ENCODE data around the gene POLN.
A peak's percentile ranks its signal among the peaks of the same experiment; 100 is the strongest.

POLN gene

GRCh38 chr4:2089222-2089621, 152.7 kb downstream of the POLN start:
- Histone ChIP-seq H3K27me3 (ENCODE audit: control insufficient read depth in 5 of 5, insufficient read depth in 4 of 5, low read length in 5 of 5) (no peaks in the 10 kb centered on the region), H3K9me3 (ENCODE audit: control insufficient read depth in 5 of 5, low read length in 5 of 5) (peaks cover 0 to 6% (median 0%) of the 10 kb centered on the region in 5 donors), H3K36me3 (ENCODE audit: control insufficient read depth in 5 of 5, insufficient read depth in 5 of 5, low read length in 5 of 5) (peaks cover 0 to 3% (median 0%) of the 10 kb centered on the region in 5 donors), H3K4me3 (ENCODE audit: low read depth in 1 of 5, low read length in 5 of 5) (no peak overlapping the region), H3K9ac (ENCODE audit: low read length in 5 of 5) (no peak overlapping the region), H3K27ac (ENCODE audit: low read depth, low read length) (peak overlapping the region; percentile 44), H3K4me1 (ENCODE audit: control insufficient read depth in 5 of 5, insufficient read depth in 5 of 5, low read length in 5 of 5) (peaks cover 0 to 39% (median 16%) of the 10 kb centered on the region in 5 donors)

GRCh38 chr4:2087170-2087569, 154.8 kb downstream of the POLN start:
- no peak overlapping the region for H3K27ac ChIP-seq (ENCODE audit: low read depth, low read length)
- peaks cover 0 to 3% (median 0%) of the 10 kb centered on the region in 5 donors for H3K36me3 ChIP-seq (ENCODE audit: control insufficient read depth in 5 of 5, insufficient read depth in 5 of 5, low read length in 5 of 5)
- no peak overlapping the region for H3K9ac ChIP-seq (ENCODE audit: low read length in 5 of 5)
- peaks cover 0 to 34% (median 18%) of the 10 kb centered on the region in 5 donors for H3K4me1 ChIP-seq (ENCODE audit: control insufficient read depth in 5 of 5, insufficient read depth in 5 of 5, low read length in 5 of 5)
- no peak overlapping the region for H3K4me3 ChIP-seq (ENCODE audit: low read depth in 1 of 5, low read length in 5 of 5)
- peaks cover 0 to 6% (median 0%) of the 10 kb centered on the region in 5 donors for H3K9me3 ChIP-seq (ENCODE audit: control insufficient read depth in 5 of 5, low read length in 5 of 5)
- no peaks in the 10 kb centered on the region for H3K27me3 ChIP-seq (ENCODE audit: control insufficient read depth in 5 of 5, insufficient read depth in 4 of 5, low read length in 5 of 5)

DNA sequence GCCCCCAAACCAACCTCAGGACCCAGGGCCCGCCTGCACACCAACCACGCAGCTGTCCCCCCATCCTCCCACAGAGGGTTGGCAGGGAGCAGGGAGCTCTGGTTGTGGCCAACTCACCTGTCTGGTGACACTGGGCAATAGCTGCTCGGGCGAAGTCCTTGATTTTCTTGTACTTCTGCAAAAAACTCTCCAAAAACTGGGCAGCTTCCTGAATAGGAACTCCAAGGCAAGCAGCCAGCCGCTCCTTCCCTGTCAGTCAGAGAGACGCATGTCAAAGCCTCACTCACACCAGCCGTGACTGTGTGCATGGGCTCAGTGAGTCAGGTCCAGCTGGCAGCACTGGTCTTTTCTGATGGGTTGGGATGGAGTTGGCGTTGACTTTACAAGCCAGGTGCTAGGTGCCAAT, 156.4 kb downstream of the POLN start:
- no peak overlapping the region for H3K4me3 ChIP-seq (ENCODE audit: low read depth in 1 of 5, low read length in 5 of 5)
- peaks cover 0 to 17% (median 7%) of the 10 kb centered on the region in 5 donors for H3K4me1 ChIP-seq (ENCODE audit: control insufficient read depth in 5 of 5, insufficient read depth in 5 of 5, low read length in 5 of 5)

DNA sequence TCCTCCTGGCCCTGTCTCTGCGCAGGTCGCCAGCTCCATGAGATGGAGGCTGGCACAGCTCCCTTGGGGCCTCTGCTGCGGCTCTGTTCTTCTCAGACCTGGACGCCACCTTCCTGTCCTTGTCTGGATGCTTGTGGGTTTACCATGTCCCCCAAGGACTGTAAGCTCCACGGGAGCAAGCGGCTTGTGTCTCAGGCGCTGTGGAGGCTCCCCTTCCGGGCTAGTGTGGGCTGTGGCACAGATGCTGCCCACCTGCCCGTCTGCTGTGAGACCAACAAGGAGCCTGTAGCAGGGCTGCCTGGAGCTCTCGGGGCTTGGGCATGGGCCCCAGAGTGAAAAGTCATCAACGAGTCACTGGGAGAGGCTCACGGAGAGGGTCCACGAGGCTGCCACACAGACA, 157.6 kb downstream of the POLN start:
- H3K4me1 ChIP-seq (ENCODE audit: control insufficient read depth in 5 of 5, insufficient read depth in 5 of 5, low read length in 5 of 5) = peaks cover 0 to 13% (median 7%) of the 10 kb centered on the region in 5 donors
- no peaks in the 10 kb centered on the region for H3K27me3 ChIP-seq (ENCODE audit: control insufficient read depth in 5 of 5, insufficient read depth in 4 of 5, low read length in 5 of 5)
- no peak overlapping the region for H3K9ac ChIP-seq (ENCODE audit: low read length in 5 of 5)
- no peak overlapping the region for H3K27ac ChIP-seq (ENCODE audit: low read depth, low read length)
- H3K9me3 ChIP-seq (ENCODE audit: control insufficient read depth in 5 of 5, low read length in 5 of 5) = peaks cover 0 to 6% (median 0%) of the 10 kb centered on the region in 5 donors
- H3K36me3 ChIP-seq (ENCODE audit: control insufficient read depth in 5 of 5, insufficient read depth in 5 of 5, low read length in 5 of 5) = peaks cover 0 to 3% (median 0%) of the 10 kb centered on the region in 5 donors
- H3K4me3 ChIP-seq (ENCODE audit: low read depth in 1 of 5, low read length in 5 of 5) = no peak overlapping the region

More for the DNA sequence above, 156.4 kb downstream of the POLN start:
- peaks cover 0 to 3% (median 0%) of the 10 kb centered on the region in 5 donors for H3K36me3 ChIP-seq (ENCODE audit: control insufficient read depth in 5 of 5, insufficient read depth in 5 of 5, low read length in 5 of 5)
- no peak overlapping the region for H3K9ac ChIP-seq (ENCODE audit: low read length in 5 of 5)
- H3K9me3 ChIP-seq (ENCODE audit: control insufficient read depth in 5 of 5, low read length in 5 of 5) = peaks cover 0 to 6% (median 0%) of the 10 kb centered on the region in 5 donors
- no peaks in the 10 kb centered on the region for H3K27me3 ChIP-seq (ENCODE audit: control insufficient read depth in 5 of 5, insufficient read depth in 4 of 5, low read length in 5 of 5)
- H3K27ac ChIP-seq (ENCODE audit: low read depth, low read length) = no peak overlapping the region

GRCh38 chr4:2083826-2084160, 158.1 kb downstream of the POLN start:
- Histone ChIP-seq H3K9ac (ENCODE audit: low read length in 5 of 5) (no peak overlapping the region), H3K9me3 (ENCODE audit: control insufficient read depth in 5 of 5, low read length in 5 of 5) (peaks cover 0 to 6% (median 0%) of the 10 kb centered on the region in 5 donors)

DNA sequence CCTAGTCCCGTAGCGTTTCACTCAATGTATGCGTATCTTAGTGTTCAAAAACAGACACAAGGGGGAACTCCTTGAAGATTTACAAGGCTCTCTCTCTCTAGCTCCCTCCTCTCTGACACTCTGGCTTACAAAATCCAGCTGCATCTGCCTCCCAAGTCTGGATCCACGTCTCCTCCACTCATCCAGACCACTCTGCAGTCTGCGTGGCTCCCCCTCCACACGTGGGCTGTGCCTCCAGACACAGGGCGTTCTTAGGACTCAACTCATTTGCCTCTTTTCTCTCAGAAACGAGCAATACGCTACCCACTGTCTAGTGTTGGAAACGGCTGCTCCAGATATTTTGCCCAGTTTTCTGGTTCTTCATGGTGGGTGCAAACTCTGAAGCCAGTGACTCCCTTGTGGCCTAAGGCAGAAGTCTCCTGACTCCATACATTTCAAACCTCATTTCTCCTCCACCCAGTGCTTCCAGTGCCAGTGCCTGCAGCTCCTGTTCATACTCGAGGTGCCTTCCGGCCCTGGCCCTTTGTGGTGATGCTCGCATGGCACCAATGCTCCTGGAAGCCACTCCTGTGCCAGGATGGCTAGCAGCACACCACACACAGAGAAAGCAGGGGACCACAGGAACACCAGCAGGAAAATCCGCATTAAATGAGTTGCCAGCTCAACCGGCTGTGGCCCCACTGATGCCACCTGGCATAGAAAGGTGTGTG, 158.7 kb downstream of the POLN start:
- H3K9me3 ChIP-seq (ENCODE audit: control insufficient read depth in 5 of 5, low read length in 5 of 5) = peaks cover 0 to 6% (median 0%) of the 10 kb centered on the region in 5 donors
- H3K4me1 ChIP-seq (ENCODE audit: control insufficient read depth in 5 of 5, insufficient read depth in 5 of 5, low read length in 5 of 5) = peaks cover 0 to 9% (median 7%) of the 10 kb centered on the region in 5 donors
- no peak overlapping the region for H3K4me3 ChIP-seq (ENCODE audit: low read depth in 1 of 5, low read length in 5 of 5)
- H3K27me3 ChIP-seq (ENCODE audit: control insufficient read depth in 5 of 5, insufficient read depth in 4 of 5, low read length in 5 of 5) = no peaks in the 10 kb centered on the region
- peaks cover 0 to 3% (median 0%) of the 10 kb centered on the region in 5 donors for H3K36me3 ChIP-seq (ENCODE audit: control insufficient read depth in 5 of 5, insufficient read depth in 5 of 5, low read length in 5 of 5)
- H3K27ac ChIP-seq (ENCODE audit: low read depth, low read length) = no peak overlapping the region
- H3K9ac ChIP-seq (ENCODE audit: low read length in 5 of 5) = no peak overlapping the region

More at GRCh38 chr4:2083826-2084160, 158.1 kb downstream of the POLN start:
- H3K27ac ChIP-seq (ENCODE audit: low read depth, low read length) = no peak overlapping the region
- H3K4me1 ChIP-seq (ENCODE audit: control insufficient read depth in 5 of 5, insufficient read depth in 5 of 5, low read length in 5 of 5) = peaks cover 0 to 9% (median 7%) of the 10 kb centered on the region in 5 donors
- no peak overlapping the region for H3K4me3 ChIP-seq (ENCODE audit: low read depth in 1 of 5, low read length in 5 of 5)
- no peaks in the 10 kb centered on the region for H3K27me3 ChIP-seq (ENCODE audit: control insufficient read depth in 5 of 5, insufficient read depth in 4 of 5, low read length in 5 of 5)
- H3K36me3 ChIP-seq (ENCODE audit: control insufficient read depth in 5 of 5, insufficient read depth in 5 of 5, low read length in 5 of 5) = peaks cover 0 to 3% (median 0%) of the 10 kb centered on the region in 5 donors

DNA sequence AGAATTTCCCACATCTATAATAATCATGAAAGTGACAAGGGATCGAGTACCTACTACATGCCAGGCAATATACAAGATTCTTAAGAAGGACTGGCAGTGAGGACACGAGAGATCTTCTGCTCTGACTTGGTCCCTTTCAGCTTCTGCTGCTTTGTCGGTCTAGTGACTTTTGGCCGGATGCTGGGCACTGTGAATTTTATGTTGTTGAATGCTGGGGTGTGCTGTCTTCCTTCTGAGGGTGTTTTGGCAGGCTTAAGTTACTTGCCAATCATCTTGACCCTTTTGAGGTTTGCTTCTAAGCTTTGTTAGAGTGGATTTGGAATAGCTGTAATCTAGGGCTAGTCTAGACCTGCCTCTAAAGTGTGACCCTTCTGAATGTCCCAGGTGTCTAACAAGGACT, 159.3 kb downstream of the POLN start:
- no peak overlapping the region for H3K4me3 ChIP-seq (ENCODE audit: low read depth in 1 of 5, low read length in 5 of 5)
- peaks cover 0 to 6% (median 0%) of the 10 kb centered on the region in 5 donors for H3K9me3 ChIP-seq (ENCODE audit: control insufficient read depth in 5 of 5, low read length in 5 of 5)
- H3K36me3 ChIP-seq (ENCODE audit: control insufficient read depth in 5 of 5, insufficient read depth in 5 of 5, low read length in 5 of 5) = peaks cover 0 to 5% (median 0%) of the 10 kb centered on the region in 5 donors
- H3K9ac ChIP-seq (ENCODE audit: low read length in 5 of 5) = no peak overlapping the region
- no peaks in the 10 kb centered on the region for H3K27me3 ChIP-seq (ENCODE audit: control insufficient read depth in 5 of 5, insufficient read depth in 4 of 5, low read length in 5 of 5)
- peaks cover 0 to 9% (median 7%) of the 10 kb centered on the region in 5 donors for H3K4me1 ChIP-seq (ENCODE audit: control insufficient read depth in 5 of 5, insufficient read depth in 5 of 5, low read length in 5 of 5)
- H3K27ac ChIP-seq (ENCODE audit: low read depth, low read length) = no peak overlapping the region

DNA sequence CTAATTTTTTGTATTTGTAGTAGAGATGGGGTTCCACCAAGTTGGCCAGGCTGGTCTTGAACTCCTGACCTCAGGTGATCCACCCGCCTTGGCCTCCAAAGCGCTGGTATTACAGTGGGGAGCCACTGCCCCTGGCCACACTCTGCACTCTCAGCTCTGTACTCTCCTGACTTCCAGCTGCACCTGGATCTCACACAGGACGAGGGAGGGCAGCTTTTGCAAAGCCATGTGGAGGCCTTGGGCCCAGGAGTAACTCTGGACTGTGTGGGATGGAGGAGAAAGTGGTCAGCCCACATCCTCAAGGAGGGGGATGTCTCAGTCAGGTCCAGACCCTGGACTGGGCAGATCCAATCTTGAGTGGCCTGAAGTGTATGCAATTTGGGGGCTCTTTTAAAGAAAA, 159.8 kb downstream of the POLN start:
- Histone ChIP-seq H3K36me3 (ENCODE audit: control insufficient read depth in 5 of 5, insufficient read depth in 5 of 5, low read length in 5 of 5) (peaks cover 0 to 5% (median 0%) of the 10 kb centered on the region in 5 donors), H3K27me3 (ENCODE audit: control insufficient read depth in 5 of 5, insufficient read depth in 4 of 5, low read length in 5 of 5) (no peaks in the 10 kb centered on the region), H3K9me3 (ENCODE audit: control insufficient read depth in 5 of 5, low read length in 5 of 5) (peaks cover 0 to 4% (median 0%) of the 10 kb centered on the region in 5 donors), H3K27ac (ENCODE audit: low read depth, low read length) (no peak overlapping the region), H3K4me1 (ENCODE audit: control insufficient read depth in 5 of 5, insufficient read depth in 5 of 5, low read length in 5 of 5) (peaks cover 0 to 9% (median 7%) of the 10 kb centered on the region in 5 donors), H3K9ac (ENCODE audit: low read length in 5 of 5) (no peak overlapping the region), H3K4me3 (ENCODE audit: low read depth in 1 of 5, low read length in 5 of 5) (no peak overlapping the region)

- H3K36me3 ChIP-seq (ENCODE audit: control insufficient read depth in 5 of 5, insufficient read depth in 5 of 5, low read length in 5 of 5) = peaks cover 0 to 5% (median 0%) of the 10 kb centered on the region in 5 donors
- H3K9ac ChIP-seq (ENCODE audit: low read length in 5 of 5) = no peak overlapping the region
- H3K9me3 ChIP-seq (ENCODE audit: control insufficient read depth in 5 of 5, low read length in 5 of 5) = no peaks in the 10 kb centered on the region
- H3K27ac ChIP-seq (ENCODE audit: low read depth, low read length) = no peak overlapping the region
- H3K4me1 ChIP-seq (ENCODE audit: control insufficient read depth in 5 of 5, insufficient read depth in 5 of 5, low read length in 5 of 5) = peaks cover 0 to 9% (median 7%) of the 10 kb centered on the region in 5 donors
- no peaks in the 10 kb centered on the region for H3K27me3 ChIP-seq (ENCODE audit: control insufficient read depth in 5 of 5, insufficient read depth in 4 of 5, low read length in 5 of 5)
- H3K4me3 ChIP-seq (ENCODE audit: low read depth in 1 of 5, low read length in 5 of 5) = no peak overlapping the region
Observed at GRCh38 chr4:2081540-2081939, 160.4 kb downstream of the POLN start.
